GM19023 (cell line): Measurements from ENCODE around the gene IL1R1.

Experiments used
- ATAC-seq: cut with Tn5 transposase; IDR thresholded peaks from one replicate; pipeline ENCODE4 v1.9.1; 2021; ENCODE audit warnings: mild to moderate bottlenecking, moderate library complexity; ENCODE audit not compliant: unreplicated experiment

IL1R1 gene

DNA sequence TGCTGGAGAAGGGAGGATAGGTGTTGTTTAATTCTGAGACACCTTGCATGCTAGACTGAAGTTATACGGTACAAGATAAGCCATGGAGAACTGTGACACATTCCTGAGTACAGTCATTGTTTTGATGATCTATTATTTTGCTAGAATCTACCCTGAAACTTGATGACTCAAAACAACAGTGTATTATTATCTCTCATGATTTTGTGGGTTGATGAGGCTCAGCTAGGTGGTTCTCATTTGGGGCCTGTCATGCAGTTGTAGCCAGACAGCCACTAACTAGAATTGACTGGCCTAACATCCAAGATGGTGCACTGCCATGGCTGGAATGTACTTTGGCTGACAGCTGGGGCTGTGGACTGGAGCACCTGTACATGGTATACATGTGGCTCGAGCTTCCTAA, 5.4 kb upstream of the IL1R1 start:
- ATAC-seq = no peak

DNA sequence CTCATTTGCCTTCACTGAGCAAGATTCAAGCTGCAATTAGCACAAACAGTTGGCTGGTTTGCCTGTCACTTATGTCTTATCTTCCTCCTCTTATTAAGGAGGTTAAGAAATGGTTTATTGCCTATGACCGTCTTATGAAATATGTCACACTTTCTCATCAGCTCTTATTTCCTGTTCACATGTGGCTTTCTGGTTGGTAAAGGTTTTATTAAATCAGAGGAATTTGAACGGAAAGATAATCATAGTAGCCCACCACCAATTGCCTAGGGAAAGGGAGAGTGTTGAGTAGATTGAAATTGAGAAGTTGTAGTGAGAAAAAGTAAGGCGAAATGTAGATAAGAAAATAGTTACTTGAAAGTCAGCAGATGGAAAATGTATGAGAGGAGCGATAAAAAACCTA, 4.2 kb upstream of the IL1R1 start:
- no peak for ATAC-seq

DNA sequence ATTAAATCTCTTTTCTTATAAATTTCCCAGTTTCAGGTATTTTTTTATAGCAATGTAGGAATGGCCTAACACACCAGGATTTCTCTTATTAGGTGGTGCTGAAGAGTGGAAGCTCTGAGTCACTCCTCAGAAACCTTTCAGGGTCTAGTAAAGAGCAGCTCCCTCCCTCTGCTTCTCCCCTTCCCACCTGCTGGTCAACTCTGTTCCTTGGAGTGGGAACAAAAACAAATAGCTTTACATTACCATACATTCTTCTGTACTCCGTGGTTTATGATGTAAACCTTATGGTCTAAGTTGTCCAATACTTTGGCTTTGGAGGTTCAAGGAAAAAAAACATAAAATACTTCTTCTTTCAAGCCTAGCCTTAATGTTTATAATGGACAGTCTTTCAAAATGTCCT, 2.7 kb upstream of the IL1R1 start:
- no peak for ATAC-seq

DNA sequence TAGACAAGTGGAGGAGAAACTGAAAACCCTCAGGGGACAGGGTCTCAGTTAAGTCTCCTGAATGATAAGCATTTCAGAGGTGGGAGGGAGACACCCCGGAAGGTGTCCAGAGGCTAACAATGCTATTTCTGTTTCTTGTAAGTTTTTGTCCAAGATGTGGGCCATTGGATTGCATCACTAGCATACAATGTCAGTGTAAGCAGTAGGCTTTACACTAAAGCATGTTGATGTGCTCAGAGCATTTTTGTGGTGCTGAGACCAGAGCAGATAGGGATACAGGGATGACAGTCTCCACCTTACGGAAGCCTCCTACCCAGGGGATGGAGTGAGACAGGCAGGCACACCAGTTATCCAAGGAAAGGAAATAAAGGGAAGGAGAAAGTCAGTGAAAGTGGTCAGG, 2.2 kb upstream of the IL1R1 start:
- ATAC-seq = no peak

DNA sequence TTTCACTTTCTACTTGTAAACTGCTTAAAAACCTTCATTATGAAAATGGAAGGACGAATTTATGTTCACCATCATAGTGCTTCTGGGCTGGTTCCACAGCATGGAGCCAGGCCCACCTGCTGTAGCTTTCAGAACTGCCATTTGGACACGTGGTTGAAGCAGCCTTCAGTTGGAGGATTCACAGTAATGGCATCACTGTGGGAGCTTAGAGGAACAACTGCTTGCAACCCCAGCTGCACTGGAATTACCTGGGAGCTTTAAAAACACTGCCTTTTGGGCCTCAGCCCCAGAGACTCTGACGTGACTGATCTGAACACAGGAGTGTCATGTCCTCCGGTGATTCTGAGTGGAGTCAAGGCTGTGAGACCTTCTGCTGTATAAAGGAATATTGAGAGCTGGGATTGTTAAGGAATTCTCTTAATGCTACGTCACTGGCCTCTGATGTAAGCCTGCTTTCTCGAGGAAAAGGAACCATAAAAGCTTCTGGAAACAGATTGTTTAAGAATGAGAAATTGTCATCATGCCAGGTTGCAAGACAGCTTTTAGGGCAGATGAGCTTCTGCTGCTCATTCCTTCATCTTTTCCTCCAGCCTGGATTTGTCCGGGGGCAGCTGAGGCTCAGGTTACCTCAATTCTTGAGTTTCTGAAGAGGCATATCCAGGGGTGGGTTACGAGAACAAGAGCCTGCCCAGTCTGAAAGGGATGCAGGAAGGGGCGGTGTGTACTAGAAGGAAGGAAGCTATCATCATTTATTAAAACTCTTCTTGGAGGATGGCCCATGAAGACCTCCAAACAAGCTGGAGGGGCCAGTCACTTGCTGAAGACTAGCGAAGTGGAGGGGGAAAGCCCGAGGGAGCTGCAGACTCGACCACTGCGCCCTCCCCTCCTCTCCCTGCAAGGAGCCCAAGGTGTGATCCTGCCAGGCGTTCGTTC, 1.3 kb upstream of the IL1R1 start:
- ATAC-seq = no peak

DNA sequence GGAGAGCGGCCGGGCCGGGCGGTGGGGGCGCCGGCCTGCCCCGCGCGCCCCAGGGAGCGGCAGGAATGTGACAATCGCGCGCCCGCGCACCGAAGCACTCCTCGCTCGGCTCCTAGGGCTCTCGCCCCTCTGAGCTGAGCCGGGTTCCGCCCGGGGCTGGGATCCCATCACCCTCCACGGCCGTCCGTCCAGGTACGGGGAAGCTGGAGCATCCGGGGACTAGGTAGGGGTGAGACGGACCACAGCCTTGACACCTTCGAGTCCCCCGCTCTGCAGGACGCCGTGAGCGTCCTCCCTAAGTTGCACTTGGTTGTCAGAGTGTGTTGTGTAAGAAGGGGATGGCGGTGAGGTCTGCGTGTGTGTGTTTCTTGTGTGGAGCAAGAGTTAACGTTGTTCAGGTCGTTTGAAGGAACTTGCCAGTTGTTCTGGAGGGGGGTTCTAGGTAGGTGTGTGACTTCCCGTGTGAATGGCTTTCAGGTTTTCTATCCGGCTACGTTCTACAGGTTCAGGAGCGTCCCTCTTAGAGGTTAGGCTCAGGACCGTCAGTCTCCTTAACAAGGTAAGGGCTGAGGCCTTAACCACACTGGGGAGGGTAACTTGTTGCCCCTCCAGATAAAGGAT, 393 bp downstream of the IL1R1 start:
- no peak for ATAC-seq

DNA sequence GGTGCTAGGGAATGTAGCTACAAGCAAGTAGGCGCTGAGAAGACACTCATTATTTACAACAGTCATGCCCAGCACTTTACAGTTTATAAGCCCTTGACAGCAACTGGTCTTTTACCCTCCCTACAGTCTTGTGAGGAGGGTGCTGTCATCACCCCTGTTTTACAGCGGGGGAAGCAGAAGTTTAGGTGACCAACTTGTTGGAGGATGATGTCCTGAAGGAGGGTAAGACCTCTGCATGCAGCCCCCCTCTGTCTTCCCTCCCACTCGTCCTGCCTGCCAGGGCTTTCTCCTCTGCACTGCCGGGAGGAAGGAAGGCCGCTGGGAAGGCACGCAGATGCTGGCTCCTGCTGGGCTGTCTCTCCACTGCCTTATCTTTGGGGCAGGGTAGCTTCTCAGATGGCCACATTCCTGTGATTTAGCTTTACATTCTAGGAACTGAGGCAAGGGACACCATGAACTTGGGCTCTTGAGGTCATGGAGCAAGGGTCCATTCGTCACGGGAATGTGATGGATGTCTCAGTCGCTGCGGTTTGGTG, 972 bp downstream of the IL1R1 start:
- ATAC-seq = no peak

DNA sequence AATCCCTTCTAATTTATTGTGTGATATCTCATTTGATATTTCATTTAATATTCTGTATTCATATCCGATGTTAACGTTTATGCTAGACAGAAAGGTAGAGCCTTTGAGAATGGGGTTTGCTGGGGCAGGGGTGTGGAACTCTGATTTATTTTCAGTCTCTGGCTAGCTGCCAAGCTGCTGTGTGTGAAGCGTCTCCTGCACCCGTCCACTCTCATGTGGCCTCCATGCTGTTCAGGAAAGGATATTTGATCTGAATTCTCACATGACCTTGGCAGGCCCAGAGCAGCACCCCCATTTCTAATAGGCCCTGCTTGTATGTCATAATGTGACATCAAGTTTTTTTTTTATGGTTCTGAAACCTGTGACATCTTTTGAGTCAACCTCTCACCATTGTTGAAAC, 1.6 kb downstream of the IL1R1 start:
- no peak for ATAC-seq

DNA sequence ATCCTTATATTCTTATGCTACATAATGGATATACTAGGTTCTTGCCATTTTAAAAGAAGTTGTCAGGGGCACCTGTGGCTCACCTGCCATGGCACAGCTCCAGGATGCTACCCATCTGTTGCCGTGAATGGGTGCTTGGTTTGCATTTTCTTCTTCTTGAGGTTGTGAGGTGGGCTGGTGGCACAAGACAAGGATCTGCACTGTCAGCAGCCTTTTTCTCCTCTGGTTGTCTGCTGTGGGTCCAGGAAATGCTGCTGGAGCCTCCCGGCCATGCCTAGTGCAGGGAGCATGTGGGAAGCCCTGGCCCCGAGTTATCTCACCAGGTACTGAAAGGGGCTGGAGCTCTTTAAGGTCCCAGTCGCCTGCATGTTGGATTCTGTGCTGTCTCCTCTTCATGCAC, 2.6 kb downstream of the IL1R1 start:
- no peak for ATAC-seq

DNA sequence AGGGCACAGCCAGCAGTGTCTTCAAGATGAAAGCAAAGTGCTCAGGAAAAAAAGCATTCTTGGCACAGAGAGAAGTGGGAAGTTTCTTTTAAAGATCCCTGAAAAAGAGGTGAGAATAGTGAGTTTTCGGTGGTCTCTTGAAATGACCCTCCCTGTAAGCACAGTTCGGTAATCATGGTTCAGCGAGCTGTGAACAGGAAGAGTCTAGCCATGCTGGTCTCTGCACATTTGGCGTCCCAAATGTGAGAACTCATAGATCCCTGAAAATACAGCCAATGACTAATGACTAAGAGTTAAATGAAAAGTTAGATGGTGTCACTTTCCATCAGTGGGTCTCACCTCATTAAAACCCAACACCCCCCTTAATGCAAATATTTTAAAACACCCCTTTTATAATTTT, 3.4 kb downstream of the IL1R1 start:
- ATAC-seq = no peak

DNA sequence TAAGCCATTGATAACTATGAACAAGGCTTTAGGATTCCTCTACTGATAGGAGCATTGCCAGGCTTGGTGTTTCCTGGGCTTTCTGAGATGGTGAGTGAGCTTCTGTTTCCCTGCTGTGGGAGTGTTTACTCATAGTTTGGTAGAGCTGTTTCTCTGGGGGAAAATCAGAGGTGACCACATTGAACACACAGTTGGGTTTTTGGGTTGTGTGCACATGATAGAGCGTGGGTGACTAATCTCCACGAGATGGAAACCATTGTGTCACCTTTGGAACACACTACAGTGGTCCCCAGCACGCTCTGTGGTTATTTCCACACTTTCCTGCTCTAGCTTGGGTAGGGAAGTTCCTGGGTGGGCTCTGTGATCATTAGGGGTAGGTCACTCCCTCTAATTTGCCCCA, 5.4 kb downstream of the IL1R1 start:
- no peak for ATAC-seq

DNA sequence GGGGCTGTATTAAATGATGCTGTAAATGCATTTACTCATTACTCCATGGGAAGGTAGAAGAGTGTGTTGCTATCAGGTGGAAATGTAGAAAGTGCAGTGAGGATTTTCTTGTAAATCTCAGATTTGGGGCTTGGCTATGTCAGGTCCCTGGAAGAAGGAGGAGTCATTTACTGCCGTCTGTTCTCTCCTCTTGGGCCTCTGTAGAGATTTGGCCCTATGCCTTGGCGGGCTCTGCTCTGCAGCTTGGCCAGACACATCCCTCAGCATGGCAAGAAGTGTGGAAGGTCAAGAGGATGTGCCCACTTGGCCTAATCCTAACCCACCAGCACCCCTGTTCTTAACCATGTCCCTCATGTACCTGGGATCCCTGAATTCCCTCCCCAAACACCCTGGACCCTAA, 6.7 kb downstream of the IL1R1 start:
- no peak for ATAC-seq

DNA sequence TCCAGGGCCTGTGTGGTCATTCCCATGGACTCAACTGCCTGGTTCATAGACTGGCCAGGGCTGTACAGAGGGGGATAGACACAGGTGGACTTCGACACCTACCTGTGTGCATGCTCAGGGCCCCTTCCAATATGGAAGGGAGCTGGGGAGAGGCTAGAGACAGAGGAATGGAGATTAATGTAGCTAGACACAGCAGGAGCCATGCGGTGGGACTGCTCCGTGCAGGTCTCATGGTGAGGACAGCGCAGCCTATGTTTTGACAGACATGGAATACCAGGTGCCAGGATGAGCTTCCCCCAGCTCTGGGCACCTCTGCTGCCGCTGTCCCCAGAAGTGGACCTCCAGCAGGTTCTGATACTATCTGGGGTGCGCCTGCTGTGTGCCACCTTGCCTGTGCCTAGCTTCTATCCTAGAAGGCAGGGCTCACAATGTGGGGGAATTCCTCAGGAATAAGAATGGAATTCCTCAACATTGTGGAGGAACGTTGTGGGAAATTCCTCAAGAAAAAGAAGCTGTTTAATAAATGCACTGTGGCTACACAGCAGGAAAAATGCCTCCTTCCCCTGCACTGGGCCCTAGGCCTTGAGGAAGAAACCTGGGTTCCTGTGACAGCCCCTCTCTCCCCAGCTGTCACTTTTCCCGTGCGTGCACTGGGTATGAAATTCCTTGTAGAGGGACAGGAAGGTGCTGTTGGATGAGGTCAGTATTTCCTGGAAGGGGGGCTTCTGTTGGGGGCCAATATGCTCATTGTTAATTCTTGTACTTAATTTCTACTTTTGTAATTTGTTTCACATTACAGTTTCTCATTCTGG, 7.3 kb downstream of the IL1R1 start:
- no peak for ATAC-seq

DNA sequence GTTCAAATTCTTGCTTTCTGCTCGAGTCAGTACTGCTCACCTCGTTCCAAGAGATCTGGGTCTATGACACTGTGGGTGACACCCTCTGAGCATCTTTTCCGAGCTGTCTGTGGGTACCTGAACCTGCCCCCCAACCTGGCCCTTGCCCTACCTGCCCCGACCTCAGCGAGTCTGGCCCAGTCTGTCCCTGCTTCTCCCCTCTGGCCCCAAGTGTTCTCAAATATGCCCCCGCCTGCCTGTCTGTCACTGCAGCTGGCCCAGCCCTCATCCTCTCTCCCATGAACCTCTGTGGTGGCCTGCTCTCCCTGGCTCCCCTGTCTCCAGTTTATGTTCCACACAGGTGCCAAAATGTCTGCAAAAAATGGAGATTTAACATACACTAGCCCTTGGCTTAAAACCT, 11.8 kb downstream of the IL1R1 start:
- ATAC-seq = no peak

DNA sequence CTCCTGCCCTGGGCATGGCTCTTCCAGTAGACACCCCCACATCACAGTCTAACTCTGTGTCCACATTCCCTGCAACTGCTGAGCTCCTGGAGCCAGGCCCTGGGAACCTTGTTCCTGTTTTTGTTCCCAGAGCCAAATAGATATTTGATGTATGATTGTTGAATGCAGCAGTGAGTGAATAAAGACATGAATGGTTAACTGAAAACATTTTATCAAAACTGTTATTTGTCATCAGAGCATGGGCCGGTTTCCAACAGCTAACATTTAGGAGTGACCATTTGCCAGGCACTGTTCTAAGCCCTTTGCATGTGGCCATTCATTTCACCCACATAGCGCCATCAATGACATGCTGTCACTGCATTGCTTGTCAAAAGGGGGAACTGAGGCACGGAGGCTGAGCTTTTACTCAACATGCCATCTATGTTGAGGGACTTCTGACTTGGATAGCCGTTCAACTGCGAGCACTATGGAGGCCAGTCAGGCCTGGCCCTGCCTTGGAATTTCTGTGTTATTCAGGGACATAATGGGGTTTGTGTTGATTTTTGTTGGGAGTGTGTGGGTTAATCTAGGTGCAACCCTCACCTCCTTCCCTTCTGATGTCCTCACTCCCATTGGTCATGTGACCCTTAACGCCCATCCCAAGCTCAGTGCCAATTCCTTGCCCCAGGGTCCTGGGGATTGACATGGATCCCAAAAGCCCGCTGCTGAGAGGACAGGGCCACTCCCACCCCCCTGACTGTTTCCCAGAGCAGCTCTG, 12.6 kb downstream of the IL1R1 start:
- ATAC-seq = no peak

DNA sequence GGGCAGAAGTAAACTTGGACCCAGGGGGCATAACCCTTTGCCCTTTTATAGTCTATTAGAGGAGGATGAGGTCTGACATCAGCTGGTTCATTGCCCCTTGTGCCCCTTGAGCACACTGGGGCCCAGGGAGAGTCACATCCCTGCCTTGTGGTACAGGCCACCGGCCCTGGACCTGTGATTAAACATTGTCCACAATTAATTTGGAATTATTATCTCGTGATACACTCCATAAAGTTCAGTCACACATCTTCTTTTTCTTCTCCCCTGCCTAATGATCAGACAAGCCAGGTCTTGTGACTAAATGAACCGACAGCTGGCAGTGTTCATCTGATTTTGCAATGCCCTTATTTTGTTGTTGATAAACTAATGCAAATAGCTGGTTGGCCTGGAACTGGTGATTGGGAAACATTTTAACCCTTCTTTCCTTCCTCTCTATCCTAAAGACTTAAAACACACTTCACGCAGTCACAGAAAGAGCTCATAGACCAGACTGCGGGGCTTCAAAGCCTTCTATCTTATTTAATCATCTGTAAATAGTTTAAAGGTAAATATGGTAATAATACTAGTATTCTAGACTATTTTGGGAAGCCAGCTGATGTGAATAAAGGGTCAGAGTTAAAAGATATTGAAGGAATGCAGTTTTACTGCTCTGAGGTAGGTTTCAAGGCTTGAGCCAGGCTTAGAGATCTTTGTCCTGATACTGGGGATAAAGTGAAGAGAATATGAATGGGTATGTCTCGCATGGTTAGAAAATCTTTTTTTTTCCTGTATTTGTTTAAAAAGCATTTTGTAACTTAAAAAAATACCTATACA, 13.4 kb downstream of the IL1R1 start:
- ATAC-seq = no peak

DNA sequence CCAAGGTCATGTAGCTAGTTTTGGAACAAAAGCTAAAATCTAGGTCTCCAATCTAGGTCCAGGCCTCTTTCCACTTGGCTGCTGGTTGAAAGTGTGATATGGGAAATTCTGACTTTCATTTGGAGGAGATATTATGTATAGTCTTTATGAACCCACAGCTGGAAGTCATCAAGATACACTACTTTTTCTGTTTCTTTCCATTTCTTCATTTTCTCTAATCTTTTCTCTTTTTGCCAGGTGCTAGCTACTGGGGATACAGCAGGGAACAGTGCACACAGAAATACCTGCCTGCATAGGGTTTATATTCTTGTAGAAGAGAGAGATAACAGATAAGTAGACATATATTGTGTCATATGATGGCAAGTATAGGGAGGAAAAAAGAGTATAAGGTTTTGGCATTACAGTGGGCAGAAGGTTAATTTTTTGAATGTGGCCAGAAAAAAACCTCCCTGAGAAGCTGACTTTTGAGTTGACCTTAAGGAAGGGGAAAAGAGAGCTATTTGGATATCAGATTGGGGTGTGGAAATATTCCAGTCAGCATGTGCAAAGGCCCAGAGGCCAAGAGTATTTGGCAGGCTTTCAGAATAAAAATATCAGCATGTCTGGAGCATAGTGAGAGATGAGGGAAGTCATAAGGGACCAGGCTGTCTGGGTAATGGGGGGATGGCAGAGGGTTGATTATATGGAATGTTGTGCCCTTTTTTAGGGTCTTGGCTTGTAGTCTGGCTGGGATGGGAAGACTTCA, 15.6 kb downstream of the IL1R1 start:
- no peak for ATAC-seq

DNA sequence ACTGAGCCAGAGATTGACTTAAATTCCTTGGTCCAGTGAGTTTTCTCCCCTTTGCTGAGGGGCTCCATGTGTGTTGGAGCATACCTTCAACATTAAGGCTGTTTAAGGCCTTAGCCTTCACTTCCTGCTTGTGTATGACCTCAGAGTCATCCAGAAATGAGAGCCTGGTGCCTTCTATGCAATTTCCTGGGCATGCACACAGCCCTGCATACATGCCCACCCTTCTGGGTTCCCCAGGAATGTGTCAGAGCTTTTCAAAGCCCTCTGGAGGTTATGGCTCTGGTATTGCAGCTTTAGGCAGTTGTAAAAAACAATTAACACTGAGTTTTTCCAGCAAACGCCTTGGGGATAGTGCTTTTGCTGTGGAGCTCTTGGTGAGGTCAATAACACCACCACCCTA, 16.7 kb downstream of the IL1R1 start:
- ATAC-seq = no peak

DNA sequence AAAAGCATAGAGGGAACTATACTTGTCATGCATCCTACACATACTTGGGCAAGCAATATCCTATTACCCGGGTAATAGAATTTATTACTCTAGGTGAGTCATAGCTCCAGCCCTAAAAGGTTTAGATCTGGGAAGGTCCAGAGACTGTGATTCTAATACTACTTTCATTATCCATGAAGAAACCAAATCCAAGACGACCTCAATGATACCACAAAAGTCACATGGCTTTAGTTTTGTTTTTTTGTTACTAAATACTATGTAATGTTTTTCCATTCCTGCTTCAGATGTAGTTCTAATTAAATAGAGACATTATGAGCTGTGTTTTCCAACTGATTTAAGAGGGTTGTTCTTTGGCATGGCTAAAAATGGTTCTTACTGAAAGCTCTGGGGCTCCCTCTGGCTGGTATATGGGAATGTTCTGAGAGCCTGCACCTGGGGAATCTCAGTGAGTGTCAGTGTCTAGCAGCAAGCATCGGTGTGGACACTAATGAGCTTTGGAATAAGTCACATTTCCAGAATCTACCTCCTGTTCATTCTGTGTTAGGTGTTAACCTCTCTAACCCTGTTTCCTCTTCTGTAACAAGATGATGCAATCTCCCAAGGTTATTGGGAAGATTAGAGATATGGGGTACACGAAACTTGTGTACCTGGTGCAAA, 23.8 kb downstream of the IL1R1 start:
- no peak for ATAC-seq
